Mesendoderm (in vitro differentiated cells): Measurements from ENCODE around the gene PLK3.

Experiments
- DNase-seq: peaks from one replicate; pipeline ENCODE4 v3.0.0; 2013
- H2AK5ac ChIP-seq: 2 replicates; pipeline ENCODE4 v1.6.1; 2013; ENCODE audit warnings: low read length, inconsistent platforms
- H2BK120ac ChIP-seq: 2 replicates; pipeline ENCODE4 v1.6.1; 2013; ENCODE audit warnings: low read depth, mild to moderate bottlenecking, low read length, moderate library complexity, mixed read lengths
- H2BK15ac ChIP-seq: replicated peaks from 2 replicates; pipeline ENCODE4 v1.6.1; 2013; ENCODE audit warnings: low read depth, mild to moderate bottlenecking, moderate library complexity
- H2BK5ac ChIP-seq: 2 replicates; pipeline ENCODE4 v1.6.1; 2013; ENCODE audit warnings: low read length, inconsistent platforms
- H3K18ac ChIP-seq: 2 replicates; pipeline ENCODE4 v1.6.1; 2013; ENCODE audit warnings: mild to moderate bottlenecking, low read length, mixed read lengths
- H3K23ac ChIP-seq: one replicate; pipeline ENCODE4 v1.6.1; 2013; ENCODE audit warnings: low read length
- H3K27ac ChIP-seq: 2 replicates; pipeline ENCODE4 v1.5.1; 2013; ENCODE audit warnings: low read depth, mild to moderate bottlenecking, inconsistent platforms, low read length, moderate library complexity
- H3K27me3 ChIP-seq: 2 replicates; pipeline ENCODE4 v1.6.1; 2013; ENCODE audit warnings: low read length, control low read depth, mild to moderate bottlenecking, inconsistent platforms; ENCODE audit not compliant: insufficient read depth, poor library complexity
- H3K36me3 ChIP-seq: 2 replicates; pipeline ENCODE4 v1.6.1; 2013; ENCODE audit warnings: low read length, inconsistent platforms; ENCODE audit not compliant: control insufficient read depth, insufficient read depth
- H3K4ac ChIP-seq: one replicate; pipeline ENCODE4 v1.6.1; 2013; ENCODE audit warnings: low read depth, mild to moderate bottlenecking, low read length, moderate library complexity
- H3K4me1 ChIP-seq: 2 replicates; pipeline ENCODE4 v1.6.1; 2013; ENCODE audit warnings: low read depth, low read length, inconsistent platforms; ENCODE audit not compliant: control insufficient read depth
- H3K4me2 ChIP-seq: 2 replicates; pipeline ENCODE4 v1.6.1; 2013; ENCODE audit warnings: low read length
- H3K4me3 ChIP-seq: 2 replicates; pipeline ENCODE4 v1.5.1; 2013; ENCODE audit warnings: mild to moderate bottlenecking, low read length
- H3K56ac ChIP-seq: one replicate; pipeline ENCODE4 v1.6.1; 2013; ENCODE audit warnings: low read length
- H3K79me1 ChIP-seq: 2 replicates; pipeline ENCODE4 v1.6.1; 2013; ENCODE audit warnings: low read length, inconsistent platforms
- H3K79me2 ChIP-seq: 2 replicates; pipeline ENCODE4 v1.6.1; 2013; ENCODE audit warnings: mild to moderate bottlenecking, low read length; ENCODE audit not compliant: control insufficient read depth, insufficient read depth
- H3K9ac ChIP-seq: 2 replicates; pipeline ENCODE4 v1.6.1; 2013; ENCODE audit warnings: low read length, inconsistent platforms
- H4K5ac ChIP-seq: one replicate; pipeline ENCODE4 v1.6.1; 2013; ENCODE audit warnings: low read length
- H4K8ac ChIP-seq: one replicate; pipeline ENCODE4 v1.6.1; 2013; ENCODE audit warnings: low read depth, mild to moderate bottlenecking, control low read depth, low read length, moderate library complexity
- WGBS: extraction: QIAGEN DNeasy Blood & Tissue Kit; methylation state at CpG from one replicate; pipeline ENCODE4 v1.1.7; 2013; ENCODE audit warnings: low lambda C conversion rate, missing lambda C conversion rate; ENCODE audit not compliant: insufficient coverage; ENCODE audit errors: extremely low coverage; 5-methylcytosine and 5-hydroxymethylcytosine counted together

The PLK3 gene

DNA sequence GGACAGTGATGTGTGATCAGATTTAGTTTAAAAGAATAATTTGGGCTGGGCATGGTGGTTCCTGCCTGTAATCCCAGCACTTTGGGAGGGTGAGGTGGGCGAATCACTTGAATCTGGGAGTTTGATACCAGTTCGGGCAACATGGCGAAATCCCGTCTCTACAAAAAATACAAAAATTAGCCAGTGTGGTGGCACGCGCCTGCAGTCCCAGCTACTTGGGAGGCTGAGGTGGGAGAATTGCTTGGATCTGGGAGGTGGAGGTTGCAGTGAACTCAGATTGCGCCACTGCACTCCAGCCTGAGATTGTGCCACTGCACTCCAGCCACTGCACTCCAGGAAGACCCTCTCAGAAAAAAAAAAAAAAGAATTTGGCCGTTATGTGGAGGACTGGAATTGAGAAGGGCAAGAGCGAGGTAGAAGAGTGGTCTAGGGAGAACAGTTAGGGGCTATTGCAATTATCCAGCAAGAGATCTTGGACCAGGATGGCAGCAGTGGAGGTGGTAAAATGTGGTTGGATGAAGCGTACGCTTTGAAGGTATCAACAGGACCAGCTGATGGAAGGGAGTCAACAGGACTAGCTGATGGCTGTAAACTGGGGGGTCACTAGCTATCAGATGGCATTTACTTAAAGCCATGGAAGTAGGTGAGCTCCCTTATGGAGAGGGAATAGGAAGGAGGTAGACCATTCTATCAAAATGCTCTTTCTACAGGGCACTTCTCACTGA is 17.8 kb downstream of the PLK3 start:
- peaks cover 3% of the 10 kb centered on the region for H3K4me1 ChIP-seq
- H4K8ac ChIP-seq: no peak overlapping the region
- H3K27ac ChIP-seq: no peak overlapping the region
- H3K4me2 ChIP-seq: no peak overlapping the region
- no peak overlapping the region for H3K18ac ChIP-seq
- no peaks in the 10 kb centered on the region for H3K79me2 ChIP-seq
- H3K79me1 ChIP-seq: no peaks in the 10 kb centered on the region
- no peak overlapping the region for H3K23ac ChIP-seq
- no peak overlapping the region for H2BK5ac ChIP-seq
- H3K27me3 ChIP-seq: no peaks in the 10 kb centered on the region
- H3K4me3 ChIP-seq: no peak overlapping the region
- H2BK120ac ChIP-seq: no peak overlapping the region
- no peak overlapping the region for H4K5ac ChIP-seq
- no CpG with 5 or more reads among the region's 11 CpGs for WGBS
- DNase-seq: no peak
- no peak overlapping the region for H3K4ac ChIP-seq
- H3K56ac ChIP-seq: peak overlapping the region; percentile 3
- H2BK15ac ChIP-seq: no peak overlapping the region
- no peak overlapping the region for H3K9ac ChIP-seq
- no peaks in the 10 kb centered on the region for H3K36me3 ChIP-seq
- peak overlapping the region; percentile 43 for H2AK5ac ChIP-seq

DNA sequence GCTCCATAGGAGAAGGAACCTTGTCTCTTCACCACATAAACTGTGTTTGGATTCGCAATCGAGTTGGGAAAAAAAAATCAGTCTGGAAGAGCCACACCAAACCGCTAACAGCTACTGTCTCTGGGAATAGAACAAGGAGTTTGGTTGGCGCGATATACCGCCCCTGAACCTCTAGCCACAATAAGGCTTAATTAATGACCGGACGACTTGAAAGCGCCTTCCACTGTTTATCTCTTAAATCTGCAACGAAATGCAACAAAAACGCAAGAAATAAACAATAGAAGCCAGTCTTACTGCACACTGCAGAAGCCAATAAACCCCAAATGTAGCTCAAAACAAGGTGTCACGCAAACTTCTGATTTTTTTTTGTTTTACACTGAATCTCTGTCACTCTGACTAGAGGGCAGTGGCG is 19.0 kb downstream of the PLK3 start:
- Histone ChIP-seq H2BK5ac (no peak overlapping the region), H4K8ac (no peak overlapping the region), H3K36me3 (no peaks in the 10 kb centered on the region), H3K79me1 (no peaks in the 10 kb centered on the region), H3K56ac (peak overlapping the region; percentile 69), H3K9ac (peak overlapping the region; percentile 16), H3K27me3 (no peaks in the 10 kb centered on the region), H3K4ac (no peak overlapping the region), H2AK5ac (no peak overlapping the region), H2BK120ac (no peak overlapping the region), H3K4me2 (peak overlapping the region; percentile 7), H3K4me1 (peaks cover 3% of the 10 kb centered on the region), H2BK15ac (no peak overlapping the region), H3K23ac (no peak overlapping the region), H3K18ac (no peak overlapping the region), H3K4me3 (no peak overlapping the region), H4K5ac (no peak overlapping the region), H3K79me2 (no peaks in the 10 kb centered on the region), H3K27ac (no peak overlapping the region)
- no peak for DNase-seq
- WGBS: no CpG with 5 or more reads among the region's 13 CpGs

DNA sequence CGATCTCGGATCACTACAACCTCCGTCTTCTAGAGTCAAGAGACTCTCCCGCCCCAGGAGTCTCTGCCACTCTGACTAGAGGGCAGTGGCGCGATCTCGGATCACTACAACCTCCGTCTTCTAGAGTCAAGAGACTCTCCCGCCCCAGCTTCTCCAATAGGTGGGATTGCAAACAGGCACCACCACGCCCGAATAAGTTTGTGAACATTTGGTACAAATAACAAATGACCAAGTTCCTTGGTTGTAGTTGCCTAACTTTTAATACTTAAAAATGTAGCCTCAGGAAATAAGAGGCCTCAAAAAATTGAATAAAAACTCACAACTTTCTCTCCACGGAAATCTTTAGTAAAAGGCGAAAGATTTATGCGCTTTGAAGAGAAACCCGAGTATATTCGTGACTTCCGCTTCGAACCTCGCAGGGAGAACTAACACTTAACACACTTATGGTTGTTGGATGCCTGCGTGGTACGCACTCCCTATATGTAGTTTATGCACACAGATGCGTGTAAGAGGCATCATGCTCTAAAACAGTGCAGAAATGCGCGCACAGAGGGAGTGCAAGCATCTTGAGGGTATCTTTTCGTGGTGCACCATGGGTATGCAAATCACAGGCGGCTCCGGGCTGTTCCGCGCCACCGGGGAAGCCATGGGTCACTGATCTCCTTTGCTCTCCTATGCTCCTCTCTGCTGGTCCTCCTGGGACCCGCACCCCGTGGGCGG is 19.6 kb downstream of the PLK3 start:
- Histone ChIP-seq H3K4ac (peak overlapping the region; percentile 92), H3K36me3 (no peaks in the 10 kb centered on the region), H2BK5ac (peak overlapping the region; percentile 100), H3K79me2 (no peaks in the 10 kb centered on the region), H3K9ac (peak overlapping the region; percentile 74), H3K27me3 (no peaks in the 10 kb centered on the region), H4K8ac (no peak overlapping the region), H3K79me1 (no peaks in the 10 kb centered on the region), H4K5ac (no peak overlapping the region), H3K4me3 (peak overlapping the region; percentile 3), H3K23ac (no peak overlapping the region), H3K4me1 (peaks cover 3% of the 10 kb centered on the region), H3K4me2 (peak overlapping the region; percentile 30), H3K18ac (peak overlapping the region; percentile 43), H2AK5ac (no peak overlapping the region), H3K27ac (peak overlapping the region; percentile 53), H2BK15ac (no peak overlapping the region), H2BK120ac (peak overlapping the region; percentile 96), H3K56ac (peak overlapping the region; percentile 93)
- peak; percentile 100 for DNase-seq
- WGBS: no CpG with 5 or more reads among the region's 33 CpGs

DNA sequence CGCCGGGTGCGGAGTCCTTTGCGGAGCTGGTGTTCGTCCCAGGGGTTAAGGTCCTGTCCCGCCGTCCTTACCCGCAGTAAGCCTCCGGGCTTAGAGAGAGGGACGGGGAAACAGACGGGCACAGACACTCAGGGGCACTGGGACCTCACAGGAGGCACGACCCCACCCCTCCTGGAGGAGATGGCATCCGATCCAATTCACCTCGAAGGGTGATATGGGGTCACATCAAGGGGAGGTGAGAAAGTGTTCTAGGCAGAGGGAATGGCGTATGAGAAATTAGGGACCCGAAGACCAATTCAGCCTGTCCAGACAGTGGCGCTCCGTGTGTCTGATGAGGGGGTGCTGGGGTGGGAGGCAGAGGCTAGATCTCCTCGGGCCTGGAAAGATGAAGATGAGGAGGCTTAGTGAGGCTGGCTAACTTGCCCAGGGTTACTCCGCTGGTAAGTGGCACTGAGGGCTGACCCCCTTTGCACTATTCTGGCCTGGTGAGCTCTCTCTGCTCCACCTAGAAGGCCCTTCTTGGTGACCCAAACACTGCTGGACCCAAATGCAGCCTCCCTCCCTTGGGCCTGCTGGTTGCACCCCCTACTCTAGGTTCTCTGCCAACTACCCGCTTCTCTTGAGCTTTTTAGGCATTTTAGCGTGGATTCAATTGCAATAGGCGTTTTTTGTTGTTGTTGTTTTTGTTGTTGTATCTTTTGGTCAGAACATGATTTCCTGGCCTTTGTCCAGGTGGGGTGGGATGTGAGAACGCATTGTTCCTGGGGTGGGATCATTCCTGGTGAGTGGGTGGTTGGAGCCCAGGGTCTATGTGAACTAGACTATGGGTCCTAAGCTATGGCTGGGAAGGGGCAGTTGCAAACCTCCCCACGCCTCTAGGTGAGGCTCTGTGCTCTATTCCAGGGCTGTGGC is 20.4 kb downstream of the PLK3 start:
- no CpG with 5 or more reads among the region's 25 CpGs for WGBS
- H3K27me3 ChIP-seq: no peaks in the 10 kb centered on the region
- H2AK5ac ChIP-seq: peak overlapping the region; percentile 83
- no peaks in the 10 kb centered on the region for H3K79me1 ChIP-seq
- no peak overlapping the region for H3K4ac ChIP-seq
- H4K5ac ChIP-seq: peak overlapping the region; percentile 15
- H4K8ac ChIP-seq: no peak overlapping the region
- peak overlapping the region; percentile 30 for H3K4me2 ChIP-seq
- no peak overlapping the region for H2BK15ac ChIP-seq
- no peak overlapping the region for H3K23ac ChIP-seq
- peaks cover 3% of the 10 kb centered on the region for H3K4me1 ChIP-seq
- no peak overlapping the region for H2BK120ac ChIP-seq
- H3K27ac ChIP-seq: no peak overlapping the region
- peak overlapping the region; percentile 3 for H3K4me3 ChIP-seq
- peak overlapping the region; percentile 43 for H3K18ac ChIP-seq
- H2BK5ac ChIP-seq: peak overlapping the region; percentile 100
- DNase-seq: no peak
- H3K79me2 ChIP-seq: no peaks in the 10 kb centered on the region
- no peaks in the 10 kb centered on the region for H3K36me3 ChIP-seq
- peak overlapping the region; percentile 93 for H3K56ac ChIP-seq
- peak overlapping the region; percentile 74 for H3K9ac ChIP-seq

GRCh38 chr1:44821240-44821715 is 21.1 kb downstream of the PLK3 start:
- Histone ChIP-seq H3K4ac (no peak overlapping the region), H4K5ac (no peak overlapping the region), H2AK5ac (no peak overlapping the region), H3K18ac (no peak overlapping the region), H3K56ac (peak overlapping the region; percentile 93), H3K79me2 (no peaks in the 10 kb centered on the region), H3K23ac (no peak overlapping the region), H3K27ac (no peak overlapping the region), H2BK15ac (no peak overlapping the region), H2BK120ac (no peak overlapping the region), H3K36me3 (no peaks in the 10 kb centered on the region), H3K27me3 (no peaks in the 10 kb centered on the region), H2BK5ac (no peak overlapping the region), H3K79me1 (no peaks in the 10 kb centered on the region), H3K4me1 (peaks cover 3% of the 10 kb centered on the region), H3K9ac (no peak overlapping the region), H4K8ac (no peak overlapping the region), H3K4me2 (no peak overlapping the region), H3K4me3 (no peak overlapping the region)
- no CpG with 5 or more reads among the region's 9 CpGs for WGBS
- DNase-seq: no peak
